Smooth muscle cell (in vitro differentiated cells): ENCODE results near the gene EMID1. TPM values are rescaled to one million over a fixed set of nuclear protein-coding genes. Genes with fewer than 3 reads are reported as not detected.

Source experiments
- DNase-seq: peaks from one replicate; lab custom pipeline; 2025; ENCODE audit not compliant: unreplicated experiment; lab: John Stamatoyannopoulos, UW
- H2AFZ ChIP-seq: fragments of 200-600 bp; sonication (generic); 2 replicates; pipeline ENCODE4 v1.6.0; 2016; ENCODE audit warnings: antibody characterized with exemption, low read depth, mild to moderate bottlenecking
- H3F3A ChIP-seq: fragments of 200-600 bp; sonication (generic); 2 replicates; pipeline ENCODE4 v1.6.0; 2017; ENCODE audit warnings: antibody characterized with exemption, low read depth
- H3K27ac ChIP-seq: fragments of 200-600 bp; sonication (generic); 2 replicates; pipeline ENCODE4 v1.5.1; 2016; ENCODE audit warnings: low read depth, mild to moderate bottlenecking
- H3K27me3 ChIP-seq: fragments of 200-600 bp; sonication (generic); 2 replicates; pipeline ENCODE4 v1.6.1; 2016; ENCODE audit warnings: low read depth, mild to moderate bottlenecking
- H3K36me3 ChIP-seq: fragments of 200-600 bp; sonication (generic); 2 replicates; pipeline ENCODE4 v1.5.1; 2016; ENCODE audit warnings: low read depth
- H3K4me1 ChIP-seq: fragments of 200-600 bp; sonication (generic); 2 replicates; pipeline ENCODE4 v1.5.1; 2016; ENCODE audit warnings: low read depth
- H3K4me2 ChIP-seq: fragments of 200-600 bp; sonication (generic); 2 replicates; pipeline ENCODE4 v1.6.0; 2016; ENCODE audit warnings: mild to moderate bottlenecking
- H3K4me3 ChIP-seq: fragments of 200-600 bp; sonication (generic); 2 replicates; pipeline ENCODE4 v1.5.1; 2016; ENCODE audit warnings: mild to moderate bottlenecking
- H3K79me2 ChIP-seq: fragments of 200-600 bp; sonication (generic); 2 replicates; pipeline ENCODE4 v1.6.0; 2016; ENCODE audit warnings: low read depth, mild to moderate bottlenecking
- H3K9ac ChIP-seq: fragments of 200-600 bp; sonication (generic); 2 replicates; pipeline ENCODE4 v1.6.0; 2016; ENCODE audit warnings: low read depth
- H3K9me3 ChIP-seq: fragments of 200-600 bp; sonication (generic); replicated peaks from 2 replicates; pipeline ENCODE4 v1.5.1; 2016; ENCODE audit warnings: low read depth
- H4K20me1 ChIP-seq: fragments of 200-600 bp; sonication (generic); 2 replicates; pipeline ENCODE4 v1.6.0; 2016; ENCODE audit warnings: low read depth
- WGBS: methylation state at CpG from one replicate; pipeline ENCODE4 v1.1.7; 2016; ENCODE audit warnings: low lambda C conversion rate; 5-methylcytosine and 5-hydroxymethylcytosine counted together
- polyA plus RNA-seq: library from polyadenylated mRNA; unstranded; fragments of >200 nt; fragmentation: Nextera tagmentation; extraction: Ambion mirVana; gene quantifications from 2 replicates; pipeline ENCODE4 v1.2.1, GENCODE V29; 2016
- total RNA-seq: library from RNA; depleted of rRNA; stranded (reverse); fragments of >200 nt; gene quantifications from 2 replicates; pipeline ENCODE4 v1.2.3, GENCODE V29; 2014
- TF ChIP-seq, protein P1 (sequence below): fragments of 200-600 bp; sonication (generic); IDR thresholded peaks from 2 replicates; pipeline ENCODE4 v1.5.1; 2017; ENCODE audit warnings: borderline replicate concordance, mild to moderate bottlenecking, antibody characterized with exemption; ENCODE audit not compliant: insufficient read depth, poor library complexity, severe bottlenecking

The EMID1 gene
- total and polyA plus RNA-seq, 2 experiments from 2014 or later: 1.1 to 3.9 TPM

DNA sequence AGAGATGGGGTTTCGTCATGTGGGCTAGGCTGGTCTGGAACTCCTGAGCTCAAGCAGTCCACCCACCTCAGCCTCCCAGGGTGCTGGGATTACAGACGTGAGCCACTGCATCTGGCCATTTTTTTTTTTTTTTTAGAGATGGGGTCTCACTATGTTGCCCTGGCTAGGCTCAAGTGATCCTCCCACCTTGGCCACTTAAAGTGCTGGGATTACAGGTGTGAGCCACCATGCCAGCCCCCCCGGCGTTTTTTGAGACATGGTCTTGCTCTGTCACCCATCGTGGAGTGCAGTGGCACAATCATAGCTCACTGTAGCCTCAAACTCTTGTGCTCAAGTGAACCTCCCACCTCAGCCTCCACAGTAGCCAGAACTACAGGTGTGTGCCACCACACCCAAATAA, 45.6 kb downstream of the EMID1 start:
- Histone ChIP-seq H3K27me3 (no peaks in the 10 kb centered on the region), H3K36me3 (no peaks in the 10 kb centered on the region), H3K9ac (no peak overlapping the region), H3K4me2 (no peak overlapping the region), H3K9me3 (no peaks in the 10 kb centered on the region), H4K20me1 (no peaks in the 10 kb centered on the region), H3K4me1 (no peaks in the 10 kb centered on the region), H2AFZ (no peak overlapping the region), H3K27ac (no peak overlapping the region), H3K79me2 (no peaks in the 10 kb centered on the region), H3K4me3 (no peak overlapping the region), H3F3A (no peaks in the 10 kb centered on the region)
- no peak for DNase-seq
- WGBS: 85% methylated on average over 5 of the region's 5 CpGs
- TF ChIP-seq, protein P1, sequence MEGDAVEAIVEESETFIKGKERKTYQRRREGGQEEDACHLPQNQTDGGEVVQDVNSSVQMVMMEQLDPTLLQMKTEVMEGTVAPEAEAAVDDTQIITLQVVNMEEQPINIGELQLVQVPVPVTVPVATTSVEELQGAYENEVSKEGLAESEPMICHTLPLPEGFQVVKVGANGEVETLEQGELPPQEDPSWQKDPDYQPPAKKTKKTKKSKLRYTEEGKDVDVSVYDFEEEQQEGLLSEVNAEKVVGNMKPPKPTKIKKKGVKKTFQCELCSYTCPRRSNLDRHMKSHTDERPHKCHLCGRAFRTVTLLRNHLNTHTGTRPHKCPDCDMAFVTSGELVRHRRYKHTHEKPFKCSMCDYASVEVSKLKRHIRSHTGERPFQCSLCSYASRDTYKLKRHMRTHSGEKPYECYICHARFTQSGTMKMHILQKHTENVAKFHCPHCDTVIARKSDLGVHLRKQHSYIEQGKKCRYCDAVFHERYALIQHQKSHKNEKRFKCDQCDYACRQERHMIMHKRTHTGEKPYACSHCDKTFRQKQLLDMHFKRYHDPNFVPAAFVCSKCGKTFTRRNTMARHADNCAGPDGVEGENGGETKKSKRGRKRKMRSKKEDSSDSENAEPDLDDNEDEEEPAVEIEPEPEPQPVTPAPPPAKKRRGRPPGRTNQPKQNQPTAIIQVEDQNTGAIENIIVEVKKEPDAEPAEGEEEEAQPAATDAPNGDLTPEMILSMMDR: no peak

DNA sequence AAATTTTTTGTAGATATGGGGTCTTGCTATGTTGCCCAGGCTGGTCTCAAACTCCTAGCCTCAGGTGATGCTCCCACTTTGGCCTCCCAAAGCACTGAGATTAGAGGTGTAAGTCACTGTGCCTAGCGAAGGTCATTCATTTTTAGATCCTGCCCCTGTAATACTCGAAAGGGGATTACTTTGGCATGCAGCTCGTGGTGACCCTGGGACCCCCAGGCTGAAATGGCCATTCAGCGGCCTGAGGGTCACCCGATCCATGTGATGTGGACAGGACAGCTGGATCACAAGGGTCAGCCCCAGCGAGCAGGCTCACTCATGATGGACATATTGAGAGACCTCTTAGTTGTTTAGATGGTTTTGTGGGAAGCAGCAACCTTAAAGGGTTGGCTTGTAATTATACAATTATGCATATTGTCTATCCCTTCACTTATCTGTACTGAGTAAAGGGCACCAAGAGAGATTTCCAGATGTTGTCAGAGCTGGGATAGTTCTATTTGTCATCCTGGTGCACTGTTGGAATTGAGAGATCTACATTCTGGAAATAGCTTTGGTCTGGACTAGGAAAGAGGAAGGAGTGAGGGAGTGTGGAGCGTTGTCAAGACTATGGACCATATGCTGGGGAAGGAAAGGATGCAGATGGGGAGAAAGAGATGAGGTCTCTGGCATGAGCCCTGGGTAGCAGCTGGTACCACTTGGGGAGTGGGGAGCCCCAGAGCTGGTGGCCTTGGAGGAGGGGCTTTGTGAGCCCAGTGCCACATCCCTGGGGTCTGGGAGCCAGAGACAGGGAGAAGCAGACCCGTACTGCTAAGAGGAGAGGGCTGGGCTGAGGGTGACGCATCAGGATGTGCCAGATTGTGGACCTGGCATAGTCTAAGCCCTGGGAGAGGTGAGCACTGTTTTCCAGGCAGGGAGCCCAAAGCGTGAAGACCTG, 46.5 kb downstream of the EMID1 start:
- no peaks in the 10 kb centered on the region for H3F3A ChIP-seq
- no peaks in the 10 kb centered on the region for H3K9me3 ChIP-seq
- H4K20me1 ChIP-seq: no peaks in the 10 kb centered on the region
- H3K4me3 ChIP-seq: no peak overlapping the region
- no peak overlapping the region for H2AFZ ChIP-seq
- no peaks in the 10 kb centered on the region for H3K79me2 ChIP-seq
- H3K4me2 ChIP-seq: no peak overlapping the region
- WGBS: 93% methylated on average over 10 of the region's 10 CpGs
- H3K27me3 ChIP-seq: no peaks in the 10 kb centered on the region
- H3K9ac ChIP-seq: no peak overlapping the region
- TF ChIP-seq, protein P1: no peak
- H3K4me1 ChIP-seq: no peaks in the 10 kb centered on the region
- no peaks in the 10 kb centered on the region for H3K36me3 ChIP-seq
- no peak overlapping the region for H3K27ac ChIP-seq
- no peak for DNase-seq

DNA sequence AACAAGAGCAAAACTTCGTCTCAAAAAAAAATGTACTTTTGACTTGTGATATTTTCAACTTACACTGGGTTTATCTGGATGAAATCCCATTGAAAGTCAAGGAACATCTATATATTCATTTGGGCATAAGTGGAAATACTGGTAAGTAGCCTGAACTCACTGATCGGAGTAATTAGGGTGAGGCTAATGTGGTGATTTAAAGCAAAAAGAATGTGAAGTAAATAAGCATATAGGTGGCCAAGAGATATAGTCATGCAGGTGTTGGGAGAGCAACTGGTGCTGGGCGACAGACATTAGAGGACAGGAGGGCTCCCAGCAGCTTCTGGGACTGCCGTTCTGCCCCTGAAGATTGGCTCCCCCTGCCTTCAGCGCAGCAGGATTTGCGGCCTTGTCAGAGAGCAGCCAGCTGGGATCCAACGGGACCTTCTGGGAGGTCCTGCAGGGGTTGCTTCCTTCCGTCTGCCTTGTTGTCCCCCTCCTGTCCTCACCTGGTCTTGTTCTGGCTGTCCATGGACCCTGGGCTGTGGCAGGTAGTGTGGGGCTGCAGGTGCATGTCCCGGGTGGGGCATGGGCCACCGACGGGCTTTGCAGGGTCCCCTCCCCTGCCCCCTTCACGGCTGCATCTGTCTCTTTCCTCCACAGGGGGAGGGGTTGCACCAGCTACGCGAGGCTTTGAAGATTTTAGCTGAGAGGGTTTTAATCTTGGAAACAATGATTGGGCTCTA, 48.0 kb downstream of the EMID1 start:
- H3K4me1 ChIP-seq: no peaks in the 10 kb centered on the region
- no peak for DNase-seq
- H3K36me3 ChIP-seq: no peaks in the 10 kb centered on the region
- H3F3A ChIP-seq: no peaks in the 10 kb centered on the region
- no peaks in the 10 kb centered on the region for H3K27me3 ChIP-seq
- no peak overlapping the region for H2AFZ ChIP-seq
- WGBS: 75% methylated on average over 14 of the region's 14 CpGs
- no peak overlapping the region for H3K4me2 ChIP-seq
- H3K4me3 ChIP-seq: no peak overlapping the region
- no peaks in the 10 kb centered on the region for H3K9me3 ChIP-seq
- TF ChIP-seq, protein P1: no peak
- H4K20me1 ChIP-seq: no peaks in the 10 kb centered on the region
- H3K79me2 ChIP-seq: no peaks in the 10 kb centered on the region
- no peak overlapping the region for H3K9ac ChIP-seq
- no peak overlapping the region for H3K27ac ChIP-seq
